SK-N-SH (cell line): ENCODE measurements around the gene PRKCA. TPM values are rescaled to one million over a fixed set of nuclear protein-coding genes. Genes with fewer than 3 reads are reported as not detected.
A peak's percentile ranks its signal among the peaks of the same experiment; 100 is the strongest.

Experiments used
- CTCF ChIA-PET: fragments of 300-600, 350-600 bp; formaldehyde crosslinking; extraction: SDS; loops from one replicate; lab custom pipeline; 2021; lab: Yijun Ruan, JAX
- POLR2A ChIA-PET: fragments of 350-600 bp; sonication (Branson Sonifier 250); formaldehyde crosslinking; extraction: SDS; loops from one replicate; lab custom pipeline; 2020; ENCODE audit warnings: antibody characterized with exemption, inconsistent platforms; lab: Yijun Ruan, JAX
- DNase-seq: peaks from one replicate; pipeline ENCODE4 v3.0.0; 2012
- H2AFZ ChIP-seq: fragments of 200-600 bp; sonication (generic); 2 replicates; pipeline ENCODE4 v1.8.1; 2016; ENCODE audit warnings: antibody characterized with exemption, mild to moderate bottlenecking, low read depth
- H3F3A ChIP-seq: fragments of 200-600 bp; sonication (generic); replicated peaks from 2 replicates; pipeline ENCODE3; 2016; ENCODE audit warnings: antibody characterized with exemption, mild to moderate bottlenecking; ENCODE audit not compliant: insufficient read depth
- H3K27ac ChIP-seq, 2 experiments: fragments of 200-500 bp in 1 of 2; fragments of 200-600 bp in 1 of 2; sonication (Bioruptor generic) in 1 of 2; sonication (generic), shearing (Covaris generic) in 1 of 2; 2 replicates each; pipeline versions ENCODE4 v1.5.1 to v1.6.1; 2014 to 2016; ENCODE audit warnings: low read depth in 2 of 2, inconsistent platforms in 1 of 2, low read length in 1 of 2, mild to moderate bottlenecking in 1 of 2, mixed read lengths in 1 of 2
- H3K27me3 ChIP-seq: fragments of 200-600 bp; sonication (generic), shearing (Covaris generic); 2 replicates; pipeline ENCODE4 v1.6.1; 2016; ENCODE audit warnings: mixed run types; ENCODE audit not compliant: insufficient read depth
- H3K36me3 ChIP-seq, 2 experiments: fragments of 200-500 bp in 1 of 2; fragments of 200-600 bp in 1 of 2; sonication (Bioruptor generic) in 1 of 2; sonication (generic) in 1 of 2; replicated peaks in 1 of 2; 2 replicates each; pipeline versions ENCODE3 to v1.5.1; 2014 to 2016; ENCODE audit warnings: low read length in 1 of 2, mild to moderate bottlenecking in 1 of 2; ENCODE audit not compliant: insufficient read depth in 2 of 2, control insufficient read depth in 1 of 2
- H3K4me1 ChIP-seq, 2 experiments: fragments of 200-500 bp in 1 of 2; fragments of 200-600 bp in 1 of 2; sonication (Bioruptor generic) in 1 of 2; sonication (generic), shearing (Covaris generic) in 1 of 2; 2 replicates each; pipeline versions ENCODE4 v1.5.1 to v1.6.1; 2014 to 2016; ENCODE audit warnings: low read depth in 1 of 2, low read length in 1 of 2, mixed run types in 1 of 2; ENCODE audit not compliant: insufficient read depth in 2 of 2, control insufficient read depth in 1 of 2
- H3K4me2 ChIP-seq: fragments of 200-600 bp; sonication (generic), shearing (Covaris generic); 2 replicates; pipeline ENCODE4 v1.6.1; 2017; ENCODE audit warnings: mixed run types
- H3K4me3 ChIP-seq, 2 experiments: fragments of 200-500 bp in 1 of 2; fragments of 200-600 bp in 1 of 2; sonication (Bioruptor generic) in 1 of 2; sonication (generic), shearing (Covaris generic) in 1 of 2; 2 replicates each; pipeline versions ENCODE4 v1.5.1 to v1.8.1; 2014 to 2016; ENCODE audit warnings: low read depth in 2 of 2, inconsistent platforms in 1 of 2, low read length in 1 of 2, mild to moderate bottlenecking in 1 of 2, mixed read lengths in 1 of 2, moderate library complexity in 1 of 2
- H3K79me2 ChIP-seq: fragments of 200-600 bp; sonication (generic); 2 replicates; pipeline ENCODE4 v1.8.1; 2017; ENCODE audit warnings: mild to moderate bottlenecking; ENCODE audit not compliant: insufficient read depth
- H3K9ac ChIP-seq: fragments of 200-600 bp; sonication (generic); 2 replicates; pipeline ENCODE4 v1.6.1; 2017; ENCODE audit warnings: mixed run types
- H3K9me2 ChIP-seq: fragments of 200-600 bp; sonication (generic); 2 replicates; pipeline ENCODE4 v1.6.1; 2017; ENCODE audit warnings: mixed run types
- H3K9me3 ChIP-seq: fragments of 200-600 bp; sonication (generic); 2 replicates; pipeline ENCODE4 v1.6.1; 2017; ENCODE audit warnings: mixed run types, mild to moderate bottlenecking, moderate library complexity
- H4K20me1 ChIP-seq: fragments of 200-600 bp; sonication (generic); 2 replicates; pipeline ENCODE4 v1.6.1; 2017; ENCODE audit warnings: mild to moderate bottlenecking, mixed run types; ENCODE audit not compliant: insufficient read depth
- ELF1 ChIP-seq: IDR thresholded peaks from 2 replicates; pipeline ENCODE4 v1.4.0; 2012
- EZH2phosphoT487 ChIP-seq: fragments of 200-600 bp; sonication (generic); IDR thresholded peaks from 2 replicates; pipeline ENCODE4 v1.6.1; 2017; ENCODE audit warnings: low read depth, mixed run types, mild to moderate bottlenecking, antibody characterized with exemption, moderate library complexity, borderline replicate concordance
- GATA2 ChIP-seq: sonication (generic); formaldehyde crosslinking; IDR thresholded peaks from 2 replicates; pipeline ENCODE4 v1.5.0; 2020; ENCODE audit warnings: mild to moderate bottlenecking, missing genetic modification reagents
- IRF3 ChIP-seq: fragments of 150-350 bp; IDR thresholded peaks from 2 replicates; pipeline ENCODE4 v1.6.1; 2016; ENCODE audit warnings: mild to moderate bottlenecking, low read depth, low read length
- JUND ChIP-seq: IDR thresholded peaks from 2 replicates; pipeline ENCODE4 v1.4.0; 2012
- MEF2A ChIP-seq: IDR thresholded peaks from 2 replicates; pipeline ENCODE4 v1.4.0; 2012; ENCODE audit warnings: low read depth, borderline replicate concordance
- MXI1 ChIP-seq: IDR thresholded peaks from 2 replicates; pipeline ENCODE4 v1.6.1; 2012; ENCODE audit warnings: mild to moderate bottlenecking, low read depth, low read length, improper control_type of control experiment
- NRF1 ChIP-seq: IDR thresholded peaks from 2 replicates; pipeline ENCODE4 v1.6.1; 2012; ENCODE audit warnings: low read depth, mild to moderate bottlenecking, low read length
- POLR2AphosphoS5 ChIP-seq: IDR thresholded peaks from 2 replicates; pipeline ENCODE4 v1.6.1; 2012; ENCODE audit warnings: low read depth, low read length
- RAD21 ChIP-seq: IDR thresholded peaks from 2 replicates; pipeline ENCODE4 v1.6.1; 2012; ENCODE audit warnings: mild to moderate bottlenecking, low read length
- REST ChIP-seq: IDR thresholded peaks from 2 replicates; pipeline ENCODE4 v1.6.1; 2012; ENCODE audit warnings: mild to moderate bottlenecking, low read depth, low read length, moderate library complexity
- RXRA ChIP-seq: IDR thresholded peaks from 2 replicates; pipeline ENCODE4 v1.4.0; 2012; ENCODE audit warnings: low read depth, mild to moderate bottlenecking, borderline replicate concordance
- TAF1 ChIP-seq: IDR thresholded peaks from 2 replicates; pipeline ENCODE4 v1.6.1; 2012; ENCODE audit warnings: low read depth, mild to moderate bottlenecking, low read length, moderate library complexity, borderline replicate concordance
- TCF12 ChIP-seq: IDR thresholded peaks from 2 replicates; pipeline ENCODE4 v1.4.0; 2012
- TEAD4 ChIP-seq: IDR thresholded peaks from 2 replicates; pipeline ENCODE4 v1.4.0; 2012; ENCODE audit warnings: mild to moderate bottlenecking, borderline replicate concordance; ENCODE audit not compliant: insufficient read depth
- WGBS: methylation state at CpG from one replicate; pipeline ENCODE4 v1.1.6; 2017; ENCODE audit warnings: low lambda C conversion rate; 5-methylcytosine and 5-hydroxymethylcytosine counted together
- polyA plus RNA-seq, 3 experiments: library from polyadenylated mRNA; depleted of rRNA; stranded (reverse); fragments of >200 nt; gene quantifications; 2 replicates each; pipeline ENCODE4 v1.2.3, GENCODE V29; 2012
- TF ChIP-seq, protein P1 (sequence below): fragments of 200-600 bp; sonication (generic); IDR thresholded peaks from 2 replicates; pipeline ENCODE4 v1.6.1; 2017; ENCODE audit warnings: antibody characterized with exemption, mild to moderate bottlenecking, moderate library complexity
- TF ChIP-seq, protein P2 (sequence below): IDR thresholded peaks from 2 replicates; pipeline ENCODE4; 2012
- TF ChIP-seq, protein P3 (sequence below): IDR thresholded peaks from 2 replicates; pipeline ENCODE4 v1.4.0; 2012; ENCODE audit warnings: low read depth, borderline replicate concordance

The PRKCA gene
- polyA plus RNA-seq, 1 of the 3 experiments (the other 2 are of a cell fraction): 108 TPM

DNA sequence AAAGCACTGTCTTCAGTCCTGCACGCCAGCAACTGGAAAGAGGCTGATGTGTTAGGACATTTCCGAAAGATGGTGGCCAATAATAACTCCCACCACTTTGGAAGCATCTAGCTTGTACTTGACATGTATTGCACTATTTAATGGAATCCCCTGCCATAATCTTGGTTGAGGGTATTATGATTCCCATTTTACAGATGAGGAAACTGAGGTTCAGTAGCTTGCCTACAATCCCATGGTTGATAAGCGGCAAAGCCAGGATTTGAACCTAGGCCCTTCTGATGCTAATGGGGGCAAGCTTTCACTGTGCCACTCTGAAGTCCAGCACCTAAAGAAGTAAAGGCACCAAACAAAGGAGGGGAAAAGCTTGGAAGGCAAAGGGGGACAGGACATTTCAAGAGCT lies 540.5 kb downstream of the PRKCA start:
- H3K27ac ChIP-seq: no peak overlapping the region
- no peak overlapping the region for H3K9ac ChIP-seq
- H3K79me2 ChIP-seq: no peaks in the 10 kb centered on the region
- H3K9me2 ChIP-seq: no peaks in the 10 kb centered on the region
- H3K27me3 ChIP-seq: peaks cover 18% of the 10 kb centered on the region; the same call in 1 of the 2 replicates
- H3K4me1 ChIP-seq: no peaks in the 10 kb centered on the region; a peak in 1 of 4 replicates
- no peaks in the 10 kb centered on the region for H3F3A ChIP-seq
- POLR2A ChIA-PET: no interaction called here
- no peak for DNase-seq
- no peaks in the 10 kb centered on the region for H3K36me3 ChIP-seq
- H4K20me1 ChIP-seq: no peaks in the 10 kb centered on the region
- no peak overlapping the region for H3K4me2 ChIP-seq
- TF ChIP-seq TCF12 (no peak), MXI1 (no peak)
- TF ChIP-seq, all 33 proteins: peak for 0
- no peak overlapping the region for H2AFZ ChIP-seq
- CTCF ChIA-PET: interaction anchor here (0.7 to 3.1 kb wide), 5 partner anchors 8 to 115 kb away, joined by 3 to 17 read pairs (median 4); partner anchors contain the start of gene CACNG5
- no peaks in the 10 kb centered on the region for H3K9me3 ChIP-seq
- 71% methylated on average over 3 of the region's 3 CpGs for WGBS
- H3K4me3 ChIP-seq: no peak overlapping the region

DNA sequence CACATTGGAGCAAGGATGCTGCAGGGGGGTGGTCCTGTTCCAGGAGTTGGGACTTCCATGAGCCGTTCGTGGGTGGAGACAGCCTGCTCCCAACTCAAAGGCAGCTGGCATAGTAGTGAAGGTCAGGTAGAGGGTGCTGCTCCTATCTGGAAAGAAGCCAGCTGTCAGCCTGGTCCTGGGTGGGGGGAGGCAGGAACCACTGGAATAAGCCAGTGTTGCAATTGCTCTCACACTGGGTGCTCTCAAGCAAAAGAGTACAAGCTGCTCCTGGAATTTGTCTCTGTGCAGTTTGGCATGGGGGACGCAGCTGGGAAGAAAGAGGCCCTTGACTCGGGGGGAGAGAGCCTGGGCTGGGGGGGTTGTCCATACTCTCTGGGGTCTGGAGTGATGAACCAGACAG lies 541.2 kb downstream of the PRKCA start:
- Histone ChIP-seq H3K4me3 (no peak overlapping the region), H3K4me1 (no peaks in the 10 kb centered on the region; a peak in 1 of 4 replicates), H3K36me3 (no peaks in the 10 kb centered on the region), H3K9ac (no peak overlapping the region), H3K4me2 (no peak overlapping the region), H3K79me2 (no peaks in the 10 kb centered on the region), H2AFZ (no peak overlapping the region), H4K20me1 (no peaks in the 10 kb centered on the region), H3K27ac (no peak overlapping the region), H3F3A (no peaks in the 10 kb centered on the region)
- CTCF ChIA-PET: interaction anchor here (0.8 to 3.1 kb wide), 7 partner anchors 9 to 296 kb away, joined by 3 to 17 read pairs (median 4); partner anchors contain the start of gene CACNG5
- 47% methylated on average over 4 of the region's 4 CpGs for WGBS
- POLR2A ChIA-PET: no interaction called here
- DNase-seq: peak; percentile 51
- TF ChIP-seq POLR2AphosphoS5: no peak
- no peak for TF ChIP-seq MEF2A
- TF ChIP-seq, protein P1, sequence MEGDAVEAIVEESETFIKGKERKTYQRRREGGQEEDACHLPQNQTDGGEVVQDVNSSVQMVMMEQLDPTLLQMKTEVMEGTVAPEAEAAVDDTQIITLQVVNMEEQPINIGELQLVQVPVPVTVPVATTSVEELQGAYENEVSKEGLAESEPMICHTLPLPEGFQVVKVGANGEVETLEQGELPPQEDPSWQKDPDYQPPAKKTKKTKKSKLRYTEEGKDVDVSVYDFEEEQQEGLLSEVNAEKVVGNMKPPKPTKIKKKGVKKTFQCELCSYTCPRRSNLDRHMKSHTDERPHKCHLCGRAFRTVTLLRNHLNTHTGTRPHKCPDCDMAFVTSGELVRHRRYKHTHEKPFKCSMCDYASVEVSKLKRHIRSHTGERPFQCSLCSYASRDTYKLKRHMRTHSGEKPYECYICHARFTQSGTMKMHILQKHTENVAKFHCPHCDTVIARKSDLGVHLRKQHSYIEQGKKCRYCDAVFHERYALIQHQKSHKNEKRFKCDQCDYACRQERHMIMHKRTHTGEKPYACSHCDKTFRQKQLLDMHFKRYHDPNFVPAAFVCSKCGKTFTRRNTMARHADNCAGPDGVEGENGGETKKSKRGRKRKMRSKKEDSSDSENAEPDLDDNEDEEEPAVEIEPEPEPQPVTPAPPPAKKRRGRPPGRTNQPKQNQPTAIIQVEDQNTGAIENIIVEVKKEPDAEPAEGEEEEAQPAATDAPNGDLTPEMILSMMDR: no peak
- no peak for TF ChIP-seq TEAD4
- no peak for TF ChIP-seq IRF3
- no peak for TF ChIP-seq MXI1
- TF ChIP-seq NRF1: no peak
- TF ChIP-seq JUND: no peak
- no peak for TF ChIP-seq RXRA
- TF ChIP-seq RAD21: no peak
- TF ChIP-seq, protein P2, sequence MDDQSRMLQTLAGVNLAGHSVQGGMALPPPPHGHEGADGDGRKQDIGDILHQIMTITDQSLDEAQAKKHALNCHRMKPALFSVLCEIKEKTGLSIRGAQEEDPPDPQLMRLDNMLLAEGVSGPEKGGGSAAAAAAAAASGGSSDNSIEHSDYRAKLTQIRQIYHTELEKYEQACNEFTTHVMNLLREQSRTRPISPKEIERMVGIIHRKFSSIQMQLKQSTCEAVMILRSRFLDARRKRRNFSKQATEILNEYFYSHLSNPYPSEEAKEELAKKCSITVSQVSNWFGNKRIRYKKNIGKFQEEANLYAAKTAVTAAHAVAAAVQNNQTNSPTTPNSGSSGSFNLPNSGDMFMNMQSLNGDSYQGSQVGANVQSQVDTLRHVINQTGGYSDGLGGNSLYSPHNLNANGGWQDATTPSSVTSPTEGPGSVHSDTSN: no peak
- TF ChIP-seq TAF1: no peak
- no peak for TF ChIP-seq EZH2phosphoT487
- TF ChIP-seq, protein P3, sequence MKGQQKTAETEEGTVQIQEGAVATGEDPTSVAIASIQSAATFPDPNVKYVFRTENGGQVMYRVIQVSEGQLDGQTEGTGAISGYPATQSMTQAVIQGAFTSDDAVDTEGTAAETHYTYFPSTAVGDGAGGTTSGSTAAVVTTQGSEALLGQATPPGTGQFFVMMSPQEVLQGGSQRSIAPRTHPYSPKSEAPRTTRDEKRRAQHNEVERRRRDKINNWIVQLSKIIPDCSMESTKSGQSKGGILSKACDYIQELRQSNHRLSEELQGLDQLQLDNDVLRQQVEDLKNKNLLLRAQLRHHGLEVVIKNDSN: no peak
- no peak for TF ChIP-seq ELF1
- no peak for TF ChIP-seq REST
- no peak for TF ChIP-seq GATA2 (CRISPR knock-in tag)
- no peak for TF ChIP-seq TCF12
- TF ChIP-seq, all 33 proteins: peak for 0
- H3K9me2 ChIP-seq: no peaks in the 10 kb centered on the region
- peaks cover 18% of the 10 kb centered on the region; the same call in 1 of the 2 replicates for H3K27me3 ChIP-seq
- H3K9me3 ChIP-seq: no peaks in the 10 kb centered on the region
